Lung (tissue), 12 donors: Measurements from ENCODE around the gene GABBR1. TPM values are rescaled to one million over a fixed set of nuclear protein-coding genes. Genes with fewer than 3 reads are reported as not detected.
"Not testable (repeated sequence)": the region's sequence is repeated elsewhere in the genome, so short reads cannot be mapped to it uniquely, and the experiment has no call there.

Experiments
- ATAC-seq: fragments of 200-7000 bp; cut with Tn5 transposase; one replicate; pipeline ENCODE4 v1.9.1; 2020; ENCODE audit warnings: moderate number of reproducible peaks; ENCODE audit not compliant: insufficient read depth, low FRiP score
- DNase-seq, 3 donors: peaks; one replicate each; pipeline ENCODE4 v3.0.0-alpha.2; 2013 to 2017
- H3K27ac ChIP-seq, 2 donors: one replicate each; pipeline ENCODE4 v1.5.1; 2013; ENCODE audit warnings: mild to moderate bottlenecking in 2 of 2, moderate library complexity in 2 of 2, control low read depth in 1 of 2, inconsistent platforms in 1 of 2, low read depth in 1 of 2, low read length in 1 of 2
- H3K27me3 ChIP-seq, 3 donors: one replicate each; pipeline ENCODE4 v1.5.1; 2013; ENCODE audit warnings: low read length in 2 of 3; ENCODE audit not compliant: control insufficient read depth in 3 of 3, insufficient read depth in 3 of 3
- H3K36me3 ChIP-seq, 4 donors: one replicate each; pipeline ENCODE4 v1.5.1; 2013; ENCODE audit warnings: low read length in 4 of 4, mild to moderate bottlenecking in 1 of 4, moderate library complexity in 1 of 4; ENCODE audit not compliant: control insufficient read depth in 4 of 4, insufficient read depth in 4 of 4
- H3K4me1 ChIP-seq, 5 donors: one replicate each; pipeline ENCODE4 v1.5.1; 2013; ENCODE audit warnings: low read length in 5 of 5, mild to moderate bottlenecking in 2 of 5, moderate library complexity in 1 of 5; ENCODE audit not compliant: control insufficient read depth in 5 of 5, insufficient read depth in 5 of 5
- H3K4me3 ChIP-seq: one replicate; pipeline ENCODE4 v1.5.1; 2013; ENCODE audit warnings: mild to moderate bottlenecking, control low read depth, moderate library complexity
- H3K9ac ChIP-seq, 2 donors: one replicate each; pipeline ENCODE4 v1.5.1; 2013; ENCODE audit warnings: low read length in 2 of 2, control low read depth in 1 of 2; ENCODE audit not compliant: insufficient read depth in 1 of 2
- H3K9me3 ChIP-seq, 4 donors: one replicate each; pipeline ENCODE4 v1.5.1; 2013; ENCODE audit warnings: low read length in 3 of 4, mild to moderate bottlenecking in 1 of 4, moderate library complexity in 1 of 4; ENCODE audit not compliant: control insufficient read depth in 4 of 4, insufficient read depth in 3 of 4
- WGBS, 2 donors: extraction: QIAGEN DNeasy Blood & Tissue Kit; methylation state at CpG; one replicate each; pipeline ENCODE4 v1.1.7; 2013; 5-methylcytosine and 5-hydroxymethylcytosine counted together
- polyA plus RNA-seq, 2 donors: library from polyadenylated mRNA; stranded (reverse); fragments of 200-250 nt; gene quantifications; one replicate each; pipeline ENCODE4 v1.2.1, GENCODE V29; 2013
- total RNA-seq, 2 donors: library from RNA; depleted of rRNA in 1 of 2; stranded (reverse); fragments of >200 nt in 1 of 2; gene quantifications; one replicate each; pipeline ENCODE4 v1.2.1, GENCODE V29; 2014 to 2021
- TF ChIP-seq, protein P1 (sequence below): IDR thresholded peaks from 2 replicates; pipeline ENCODE4 v1.5.1; 2012; ENCODE audit warnings: mild to moderate bottlenecking; ENCODE audit errors: control extremely low read depth, extremely low read depth
- donor health status: control.
- donor health status: control.
- donor health status: Bipolar disorder and iron deficiency.
- donor health status: healthy.
- donor health status: DM: yes; HTN: yes; CAD: no.

GABBR1 gene
- total and polyA plus RNA-seq, 4 donors, result 12.9 to 35.7 (median 25.0) TPM

GRCh38 chr6:29675561-29675960 lies 42.6 kb upstream of the GABBR1 start:
- no peaks in the 10 kb centered on the region for H3K9me3 ChIP-seq
- no peak overlapping the region for H3K4me3 ChIP-seq
- no peak overlapping the region for H3K9ac ChIP-seq
- no peaks in the 10 kb centered on the region for H3K27me3 ChIP-seq
- DNase-seq, result no peak
- peaks cover 0 to 5% (median 0%) of the 10 kb centered on the region in 5 donors for H3K4me1 ChIP-seq
- H3K27ac ChIP-seq, result no peak overlapping the region
- TF ChIP-seq, protein P1, sequence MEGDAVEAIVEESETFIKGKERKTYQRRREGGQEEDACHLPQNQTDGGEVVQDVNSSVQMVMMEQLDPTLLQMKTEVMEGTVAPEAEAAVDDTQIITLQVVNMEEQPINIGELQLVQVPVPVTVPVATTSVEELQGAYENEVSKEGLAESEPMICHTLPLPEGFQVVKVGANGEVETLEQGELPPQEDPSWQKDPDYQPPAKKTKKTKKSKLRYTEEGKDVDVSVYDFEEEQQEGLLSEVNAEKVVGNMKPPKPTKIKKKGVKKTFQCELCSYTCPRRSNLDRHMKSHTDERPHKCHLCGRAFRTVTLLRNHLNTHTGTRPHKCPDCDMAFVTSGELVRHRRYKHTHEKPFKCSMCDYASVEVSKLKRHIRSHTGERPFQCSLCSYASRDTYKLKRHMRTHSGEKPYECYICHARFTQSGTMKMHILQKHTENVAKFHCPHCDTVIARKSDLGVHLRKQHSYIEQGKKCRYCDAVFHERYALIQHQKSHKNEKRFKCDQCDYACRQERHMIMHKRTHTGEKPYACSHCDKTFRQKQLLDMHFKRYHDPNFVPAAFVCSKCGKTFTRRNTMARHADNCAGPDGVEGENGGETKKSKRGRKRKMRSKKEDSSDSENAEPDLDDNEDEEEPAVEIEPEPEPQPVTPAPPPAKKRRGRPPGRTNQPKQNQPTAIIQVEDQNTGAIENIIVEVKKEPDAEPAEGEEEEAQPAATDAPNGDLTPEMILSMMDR, result no peak
- WGBS, 2 donors, result 45 to 93% methylated on average over 1 of the region's 1 CpG
- no peaks in the 10 kb centered on the region for H3K36me3 ChIP-seq
- ATAC-seq, result no peak

DNA sequence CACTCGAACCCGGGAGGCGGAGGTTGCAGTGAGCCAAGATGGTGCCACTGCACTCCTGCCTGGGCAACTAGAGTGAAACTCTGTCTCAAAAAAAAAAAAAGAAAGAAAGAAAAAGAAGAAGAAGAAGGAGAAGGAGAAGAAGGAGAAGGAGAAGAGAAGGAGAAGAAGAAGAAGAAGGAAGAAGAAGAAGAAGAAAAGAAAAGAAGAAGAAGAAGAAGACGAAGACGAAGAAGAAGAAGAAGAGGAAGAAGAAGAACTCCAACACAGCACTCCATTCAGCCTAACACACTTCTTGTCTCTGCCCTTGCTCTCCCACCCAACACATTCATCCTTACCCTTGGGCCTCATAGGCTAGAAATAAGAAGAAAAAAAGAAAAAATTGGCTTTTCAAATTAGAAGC lies 41.0 kb upstream of the GABBR1 start:
- no peak for ATAC-seq
- Histone ChIP-seq H3K4me3 (no peak overlapping the region), H3K9me3 (no peaks in the 10 kb centered on the region), H3K4me1 (peaks cover 0 to 4% (median 0%) of the 10 kb centered on the region in 5 donors), H3K27me3 (no peaks in the 10 kb centered on the region), H3K9ac (no peak overlapping the region), H3K27ac (no peak overlapping the region), H3K36me3 (no peaks in the 10 kb centered on the region)
- 79 to 87% methylated on average over 5 of the region's 5 CpGs for whole genome bisulfite sequencing, 2 donors
- no peak for DNase-seq
- TF ChIP-seq, protein P1, result no peak

- Histone ChIP-seq H3K9me3 (no peaks in the 10 kb centered on the region), H3K36me3 (no peaks in the 10 kb centered on the region), H3K27ac (no peak overlapping the region), H3K27me3 (peaks cover 0 to 3% (median 0%) of the 10 kb centered on the region in 3 donors), H3K4me1 (peaks cover 0 to 3% (median 0%) of the 10 kb centered on the region in 5 donors), H3K9ac (no peak overlapping the region), H3K4me3 (no peak overlapping the region)
- TF ChIP-seq, protein P1, result no peak
- DNase-seq, result no peak
- WGBS, 2 donors, result 96% methylated on average over 12 of the region's 12 CpGs
- ATAC-seq, result no peak
These were observed 40.2 kb upstream of the GABBR1 start for GRCh38 chr6:29673161-29673560.

DNA sequence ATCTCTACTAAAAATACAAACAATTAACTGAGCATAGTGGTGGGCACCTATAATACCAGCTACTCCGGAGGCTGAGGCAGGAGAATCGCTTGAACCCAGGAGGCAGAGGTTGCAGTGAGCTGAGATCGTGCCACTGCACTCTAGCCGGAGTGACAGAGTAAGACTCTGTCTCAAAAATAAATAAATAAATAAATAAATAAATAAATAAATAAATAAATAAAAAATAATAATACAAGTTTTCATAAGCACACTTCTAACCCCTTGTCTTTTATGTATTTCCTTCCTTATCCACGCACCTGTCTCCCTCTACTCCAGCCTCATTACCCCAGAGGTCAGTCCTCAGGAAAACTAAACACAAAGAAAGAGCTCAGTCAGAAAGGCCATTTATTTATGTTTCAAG lies 39.1 kb upstream of the GABBR1 start:
- not testable (repeated sequence) for H3K9ac ChIP-seq, ATAC-seq, H3K4me3 ChIP-seq, H3K9me3 ChIP-seq, H3K27me3 ChIP-seq, H3K36me3 ChIP-seq, H3K4me1 ChIP-seq, DNase-seq, H3K27ac ChIP-seq
- 94 to 95% methylated on average over 5 of the region's 5 CpGs for WGBS, 2 donors
